ENCODE measurements around the gene KIAA0825.

- TF ChIP-seq, protein P1, sequence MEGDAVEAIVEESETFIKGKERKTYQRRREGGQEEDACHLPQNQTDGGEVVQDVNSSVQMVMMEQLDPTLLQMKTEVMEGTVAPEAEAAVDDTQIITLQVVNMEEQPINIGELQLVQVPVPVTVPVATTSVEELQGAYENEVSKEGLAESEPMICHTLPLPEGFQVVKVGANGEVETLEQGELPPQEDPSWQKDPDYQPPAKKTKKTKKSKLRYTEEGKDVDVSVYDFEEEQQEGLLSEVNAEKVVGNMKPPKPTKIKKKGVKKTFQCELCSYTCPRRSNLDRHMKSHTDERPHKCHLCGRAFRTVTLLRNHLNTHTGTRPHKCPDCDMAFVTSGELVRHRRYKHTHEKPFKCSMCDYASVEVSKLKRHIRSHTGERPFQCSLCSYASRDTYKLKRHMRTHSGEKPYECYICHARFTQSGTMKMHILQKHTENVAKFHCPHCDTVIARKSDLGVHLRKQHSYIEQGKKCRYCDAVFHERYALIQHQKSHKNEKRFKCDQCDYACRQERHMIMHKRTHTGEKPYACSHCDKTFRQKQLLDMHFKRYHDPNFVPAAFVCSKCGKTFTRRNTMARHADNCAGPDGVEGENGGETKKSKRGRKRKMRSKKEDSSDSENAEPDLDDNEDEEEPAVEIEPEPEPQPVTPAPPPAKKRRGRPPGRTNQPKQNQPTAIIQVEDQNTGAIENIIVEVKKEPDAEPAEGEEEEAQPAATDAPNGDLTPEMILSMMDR (conservative IDR thresholded peaks at IDR 0.05 in 1 of 2, IDR thresholded peaks at IDR 0.05 in 1 of 2; ENCODE audit: low read depth in 1 of 2, low read length in 2 of 2), result no peak
- no peak for TF ChIP-seq EZH2 (IDR thresholded peaks at IDR 0.05; ENCODE audit: low read length, missing control alignments)
These were observed 202.6 kb downstream of the KIAA0825 start for GRCh38 chr5:94415798-94416197.

All from fibroblast of lung (primary cell).